GM18519 (cell line): ENCODE data around the gene EPHB2.

ENCODE experiments used
- ATAC-seq: cut with Tn5 transposase; IDR thresholded peaks from one replicate; pipeline ENCODE4 v1.9.1; 2021; ENCODE audit warnings: mild to moderate bottlenecking, moderate library complexity; ENCODE audit not compliant: unreplicated experiment, low FRiP score

EPHB2 gene

DNA sequence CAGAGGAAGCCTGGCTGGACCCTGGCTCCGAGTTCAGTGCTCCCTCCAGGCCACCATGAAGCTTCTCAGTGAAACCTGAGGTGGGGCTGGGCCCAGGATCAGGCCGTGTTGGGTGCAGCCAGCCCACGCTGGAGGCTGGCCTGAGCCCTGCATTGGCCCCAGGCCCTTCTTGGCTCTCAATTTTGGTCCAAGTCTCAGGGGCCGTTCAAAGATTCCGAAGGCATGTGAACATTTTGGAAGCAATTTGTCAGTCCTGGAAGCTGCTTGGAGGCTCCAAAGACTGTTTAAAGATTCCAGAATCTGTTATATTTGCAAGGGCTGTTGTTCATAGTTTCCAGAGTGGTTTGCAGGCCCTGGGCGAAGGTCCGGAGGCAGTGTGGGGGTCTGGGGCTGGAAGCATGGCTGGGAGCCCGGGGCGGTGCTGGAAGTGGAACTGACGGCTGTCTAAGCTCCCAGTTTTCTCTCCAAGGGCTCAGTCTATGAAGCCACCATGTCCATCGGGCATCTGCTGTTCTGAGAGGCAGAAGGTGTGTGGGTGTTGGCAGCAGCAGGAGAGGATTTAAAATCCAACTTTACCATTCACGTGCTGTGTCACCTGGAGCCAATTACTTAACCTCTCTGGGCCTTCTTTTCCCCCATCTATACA lies 104.9 kb downstream of the EPHB2 start:
- ATAC-seq = no peak

DNA sequence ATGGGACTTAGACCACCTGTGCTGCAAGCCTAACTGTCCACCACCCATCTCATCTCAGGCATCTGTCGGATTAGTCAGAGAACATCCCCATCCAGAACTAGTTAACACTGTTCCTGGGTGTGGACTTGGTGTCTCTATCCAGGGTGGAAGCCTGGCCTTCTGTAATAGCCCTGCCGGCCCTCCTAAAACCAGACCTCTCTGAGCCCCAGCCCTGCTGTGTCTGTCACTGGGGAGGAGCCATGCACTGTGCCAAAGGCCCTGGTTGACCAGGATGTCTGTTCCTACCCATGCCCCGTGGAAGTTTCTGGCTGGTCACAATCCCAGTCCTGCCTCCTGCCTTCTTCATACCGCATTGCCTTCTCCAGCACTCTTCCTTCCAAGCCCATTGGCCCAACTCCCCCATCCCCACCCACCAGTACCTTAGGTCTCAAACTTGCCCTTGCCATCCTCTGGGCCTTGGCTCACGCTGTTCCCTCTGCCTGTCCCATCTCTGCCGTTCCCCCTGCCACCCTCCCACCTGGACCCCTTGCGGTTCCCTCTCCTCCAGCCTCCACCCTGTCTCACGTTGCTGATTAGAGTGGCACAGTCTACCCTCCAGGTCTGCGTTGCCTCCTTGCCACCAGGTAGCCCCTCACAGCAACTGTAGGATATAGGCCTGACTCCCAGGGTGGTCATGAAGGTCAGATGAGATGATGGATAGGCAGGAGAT lies 105.6 kb downstream of the EPHB2 start:
- no peak for ATAC-seq

DNA sequence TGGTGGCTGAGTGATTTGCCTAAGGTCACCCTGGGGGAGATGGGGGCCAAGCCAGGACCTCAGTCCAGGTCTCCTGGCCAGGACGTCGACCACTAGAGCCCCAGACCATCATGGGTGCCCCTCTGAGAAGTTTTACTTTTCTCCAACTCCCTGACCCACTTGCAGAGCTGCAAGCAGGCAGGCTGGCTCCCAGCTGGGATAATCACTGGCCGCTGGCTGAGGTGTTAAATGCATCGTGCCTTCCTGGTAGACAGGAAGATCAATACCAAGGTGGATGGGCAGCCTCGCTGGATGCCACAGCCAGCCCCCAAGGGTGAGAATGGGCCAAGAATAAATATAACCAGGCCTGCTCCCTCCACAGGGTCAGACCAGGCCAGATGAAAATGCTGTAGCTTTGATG lies 106.2 kb downstream of the EPHB2 start:
- no peak for ATAC-seq

DNA sequence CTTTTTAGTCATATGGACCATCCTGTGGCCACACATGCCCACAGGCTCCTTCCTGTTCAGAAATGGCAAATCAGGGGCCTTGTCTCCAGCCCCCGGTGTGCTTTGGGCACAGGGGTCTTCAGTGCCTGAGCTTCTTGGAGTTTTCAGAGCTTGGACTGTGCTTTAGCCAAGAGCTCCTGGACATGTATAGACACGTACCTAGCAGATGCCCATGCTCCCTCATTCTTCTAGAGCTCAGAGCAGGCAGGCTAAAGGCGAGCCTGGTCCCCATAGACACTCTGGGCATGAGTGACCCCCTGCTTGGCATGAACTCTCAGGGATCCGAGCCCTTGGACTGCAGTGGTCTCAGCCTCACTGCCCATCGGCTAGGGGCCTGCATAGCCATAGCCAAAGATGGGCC lies 106.8 kb downstream of the EPHB2 start:
- no peak for ATAC-seq

DNA sequence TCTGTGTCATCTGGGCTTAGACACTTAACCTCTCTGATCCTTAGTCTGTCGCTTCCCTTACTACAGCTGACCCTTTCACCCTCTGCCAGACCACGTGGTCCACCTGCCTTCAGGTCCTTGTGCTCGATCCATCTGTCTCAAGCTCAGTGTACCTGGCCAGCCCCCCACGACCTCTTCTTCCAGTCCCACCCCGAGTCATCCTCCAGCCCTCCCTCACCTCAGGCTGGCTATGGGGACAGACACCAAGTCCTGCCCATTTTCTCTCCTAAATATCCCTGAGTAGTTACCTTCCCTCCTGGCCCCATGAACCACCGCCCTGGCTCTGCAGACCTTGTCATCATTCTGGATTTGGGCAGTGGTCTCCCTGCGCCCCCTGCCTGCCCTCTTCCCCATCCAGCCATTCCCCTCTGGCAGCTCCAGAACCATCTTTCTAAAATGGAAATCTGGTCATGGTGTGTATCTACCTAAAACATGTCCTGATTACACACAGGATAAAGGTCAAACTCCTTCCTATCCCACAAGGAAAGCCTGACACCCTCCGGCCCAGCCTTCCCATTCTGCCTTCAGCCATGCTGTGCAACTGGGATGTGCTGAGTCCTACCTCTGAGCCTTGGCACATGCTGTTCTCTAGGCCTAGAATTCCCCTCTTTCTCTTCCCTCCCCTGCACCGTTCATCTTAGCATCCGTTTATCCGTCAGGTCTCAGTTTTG lies 107.6 kb downstream of the EPHB2 start:
- no peak for ATAC-seq

DNA sequence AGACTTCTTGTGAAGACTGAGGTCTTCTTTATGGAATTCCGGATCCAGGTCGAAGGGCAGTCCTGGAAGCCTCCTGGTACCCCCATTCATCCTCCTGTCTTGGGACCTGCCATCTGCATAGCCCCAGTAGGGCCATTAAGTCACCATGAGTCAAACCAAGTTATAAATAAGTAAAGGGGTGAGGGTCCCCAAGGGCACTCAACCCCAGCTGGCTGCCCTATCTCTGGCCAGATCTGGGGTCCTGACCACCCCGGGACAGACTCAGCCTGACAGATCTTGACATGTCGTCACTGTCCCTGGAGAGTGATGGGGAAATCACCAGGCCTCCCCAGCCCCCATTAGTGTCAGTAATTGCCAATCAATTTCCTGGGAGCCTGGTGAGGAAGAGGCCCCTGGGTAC lies 108.7 kb downstream of the EPHB2 start:
- no peak for ATAC-seq

DNA sequence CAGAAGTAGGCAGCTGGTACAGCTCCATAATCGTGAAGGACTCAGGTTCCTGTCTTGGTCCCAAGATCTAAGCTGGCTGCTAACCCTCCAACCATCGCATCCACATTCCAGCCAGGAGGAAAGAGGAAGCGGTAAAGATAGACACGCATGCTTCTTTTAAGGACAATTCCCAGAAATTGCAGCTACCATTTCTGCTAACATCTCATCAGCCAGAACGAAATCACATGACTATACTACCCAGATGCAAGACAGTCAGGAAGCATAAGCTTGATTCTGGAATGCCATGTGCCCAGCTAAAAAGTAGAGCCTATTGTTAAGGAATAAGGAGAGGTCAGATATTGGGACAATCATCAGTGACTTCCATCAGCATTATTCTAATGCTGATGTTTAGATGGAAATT lies 110.4 kb downstream of the EPHB2 start:
- ATAC-seq = no peak

DNA sequence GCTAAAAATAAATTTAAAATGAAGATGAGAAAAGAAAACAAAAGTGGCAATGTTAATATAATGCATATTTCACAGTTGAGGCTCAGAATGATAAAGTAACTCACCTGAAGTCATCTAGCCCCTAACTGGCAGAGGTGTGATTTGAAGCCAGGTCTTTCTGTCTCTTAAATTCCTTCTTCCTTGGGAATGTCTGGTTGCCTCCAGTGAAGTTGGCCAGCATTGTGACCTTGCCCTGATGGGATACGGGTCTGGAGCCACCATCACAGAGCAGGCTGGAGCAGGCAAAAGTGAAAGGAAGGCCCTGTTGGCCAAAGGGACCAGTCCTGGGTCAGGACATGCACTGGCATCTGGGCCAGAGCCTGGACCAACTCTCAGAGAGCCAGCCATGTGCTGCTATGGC lies 111.7 kb downstream of the EPHB2 start:
- no peak for ATAC-seq

DNA sequence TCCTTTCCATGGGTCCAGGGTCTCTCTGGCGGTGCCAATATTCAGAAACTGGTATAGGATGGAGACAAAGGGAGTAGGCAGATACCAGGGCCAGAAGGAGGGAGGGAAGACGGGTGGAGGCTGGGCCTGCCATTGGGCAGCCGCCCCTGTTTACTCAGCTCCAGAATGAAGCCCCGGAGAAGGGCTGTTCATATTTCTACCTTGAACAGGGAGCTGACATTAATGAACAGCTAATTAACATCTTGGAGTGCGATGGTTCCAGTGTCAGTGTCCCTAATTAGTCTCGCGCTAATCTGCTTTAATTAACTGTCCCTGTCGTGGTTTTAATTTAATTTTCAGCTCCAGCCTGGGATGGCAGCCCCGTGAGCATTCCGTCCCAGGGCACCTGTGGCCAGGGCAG lies 113.8 kb downstream of the EPHB2 start:
- ATAC-seq = no peak

DNA sequence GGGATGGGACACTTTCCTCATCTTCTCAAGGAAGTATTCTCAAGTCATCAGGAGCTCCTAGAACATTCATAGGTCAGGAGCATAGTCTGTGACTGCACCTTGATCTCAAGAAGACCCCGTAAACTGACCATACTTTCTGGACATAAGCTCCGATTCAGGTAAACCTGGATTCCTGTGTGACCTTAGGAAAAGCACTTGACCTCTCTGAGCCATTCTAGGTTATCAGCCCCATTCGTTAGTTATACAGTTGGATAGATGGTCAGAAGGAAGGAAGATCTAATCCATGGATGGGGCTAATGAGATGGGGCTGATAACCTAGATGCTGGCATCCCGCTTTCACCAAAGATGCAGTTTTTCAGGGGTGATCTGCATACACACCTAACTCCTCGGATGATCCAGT lies 114.3 kb downstream of the EPHB2 start:
- no peak for ATAC-seq

DNA sequence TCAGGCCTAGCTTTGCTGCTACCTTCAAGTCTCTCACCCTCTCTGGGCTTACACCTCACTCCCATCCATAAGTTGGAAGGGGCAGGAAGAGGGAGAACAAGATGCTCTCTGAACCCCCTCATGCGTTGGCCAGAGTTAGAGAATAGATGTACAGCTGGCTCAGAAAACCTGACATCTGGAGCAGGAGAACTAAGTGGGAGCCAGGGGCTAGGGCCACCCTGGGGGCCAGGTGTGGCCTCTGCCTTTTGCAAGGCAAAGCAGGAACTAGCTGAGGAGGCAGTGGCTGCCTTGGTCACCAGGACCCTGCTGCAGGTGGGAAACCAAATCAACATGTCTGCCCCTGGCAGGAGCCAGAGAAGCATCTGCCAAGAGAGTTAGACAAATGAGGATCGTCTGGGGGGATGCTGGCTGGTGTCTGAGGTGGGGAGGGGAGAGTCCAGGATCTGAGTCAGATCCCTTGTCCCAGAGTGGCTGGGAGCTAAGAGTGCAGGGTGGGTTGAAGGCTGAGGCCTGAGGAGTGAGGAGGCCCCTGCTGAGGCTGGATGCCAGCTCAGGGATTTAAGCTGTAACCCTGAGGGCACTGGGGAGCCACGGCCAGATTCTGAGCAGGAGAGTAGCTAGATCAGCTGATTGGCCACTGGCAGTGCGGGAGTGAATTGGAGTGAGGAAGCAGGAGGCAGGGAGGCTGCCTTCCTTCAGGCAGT lies 115.0 kb downstream of the EPHB2 start:
- ATAC-seq = no peak

DNA sequence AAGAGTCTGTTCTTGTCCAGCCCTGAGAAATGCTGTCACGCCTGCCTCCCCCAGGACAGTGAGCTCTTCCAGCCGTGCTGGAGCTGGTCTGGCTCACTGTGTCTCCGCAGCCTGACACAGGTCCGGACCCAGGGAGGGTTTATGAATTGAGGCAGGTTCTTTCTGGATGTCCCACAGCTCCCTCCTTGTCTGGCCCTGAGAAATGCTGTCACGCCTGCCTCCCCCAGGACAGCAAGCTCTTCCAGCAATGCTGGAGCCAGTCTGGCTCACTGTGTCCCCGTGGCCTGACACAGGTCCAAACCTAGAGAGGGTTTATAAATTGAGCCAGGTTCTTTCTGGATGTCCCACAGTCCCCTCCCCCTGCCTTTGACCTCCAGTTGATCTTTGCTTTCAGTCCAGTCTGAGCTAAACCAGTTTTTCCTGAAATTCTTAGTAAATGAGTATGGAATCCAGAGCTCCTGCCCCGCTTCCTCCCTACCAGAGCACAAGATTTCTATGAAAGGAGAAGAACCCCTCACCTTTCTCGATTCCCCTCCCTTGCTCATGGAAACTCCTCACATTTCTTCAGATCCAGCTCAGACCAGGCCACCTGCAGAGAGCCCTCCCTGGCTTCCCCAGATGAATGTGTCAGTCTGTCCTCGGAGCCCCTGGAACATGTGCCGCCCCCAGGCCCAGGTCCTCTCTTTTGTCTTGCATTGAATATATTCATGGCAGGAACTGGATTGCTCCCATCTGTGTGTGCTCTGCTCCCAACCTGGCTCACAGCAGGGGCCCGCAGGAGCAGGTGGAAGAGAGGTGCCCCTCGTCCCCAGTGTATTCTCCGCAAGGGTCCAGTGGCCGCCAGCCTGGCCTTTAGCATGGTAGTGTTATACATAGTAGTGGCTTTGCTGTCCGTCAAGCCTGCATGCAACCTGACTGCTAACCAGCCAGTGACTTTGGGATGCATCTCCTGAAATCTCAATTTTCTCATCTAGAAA lies 116.3 kb downstream of the EPHB2 start:
- ATAC-seq = no peak

DNA sequence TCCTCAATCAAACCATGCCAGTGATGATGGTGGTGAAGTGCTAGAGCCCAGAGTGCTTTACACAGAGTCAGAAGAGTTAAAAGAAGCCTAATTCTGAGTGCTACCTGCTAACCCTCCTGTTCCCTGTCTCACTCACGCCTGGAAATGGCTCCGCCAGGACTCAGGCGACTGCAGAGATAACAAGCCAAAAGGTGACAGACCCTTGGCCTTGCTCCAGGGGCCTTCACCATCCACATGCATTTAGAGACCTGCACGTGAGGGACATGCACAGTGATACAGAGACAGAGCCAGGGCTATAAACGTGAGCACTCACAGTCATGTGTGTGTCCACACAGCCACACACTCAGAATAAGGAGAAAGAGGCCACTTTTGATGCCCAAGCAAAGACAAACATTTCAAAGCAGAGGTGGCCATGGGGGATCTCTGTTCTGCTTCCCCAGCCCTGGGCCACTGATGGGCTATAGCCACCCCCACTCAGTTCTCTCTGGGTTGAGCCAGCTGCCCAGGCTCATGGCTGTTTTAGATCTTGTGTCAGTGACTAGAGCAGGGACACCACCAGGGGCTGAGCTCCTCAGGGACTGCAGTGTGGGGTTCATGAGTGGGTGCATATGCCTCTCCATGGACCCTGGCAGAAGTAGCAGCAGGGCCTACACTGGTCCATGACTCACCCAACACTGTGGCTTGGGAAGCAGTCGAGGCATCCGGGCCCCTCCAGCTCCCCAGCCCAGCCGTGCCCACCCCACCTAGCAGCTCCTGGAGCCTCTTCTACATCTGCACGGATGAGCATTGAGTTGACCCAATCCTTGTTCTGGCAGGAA lies 117.2 kb downstream of the EPHB2 start:
- no peak for ATAC-seq

DNA sequence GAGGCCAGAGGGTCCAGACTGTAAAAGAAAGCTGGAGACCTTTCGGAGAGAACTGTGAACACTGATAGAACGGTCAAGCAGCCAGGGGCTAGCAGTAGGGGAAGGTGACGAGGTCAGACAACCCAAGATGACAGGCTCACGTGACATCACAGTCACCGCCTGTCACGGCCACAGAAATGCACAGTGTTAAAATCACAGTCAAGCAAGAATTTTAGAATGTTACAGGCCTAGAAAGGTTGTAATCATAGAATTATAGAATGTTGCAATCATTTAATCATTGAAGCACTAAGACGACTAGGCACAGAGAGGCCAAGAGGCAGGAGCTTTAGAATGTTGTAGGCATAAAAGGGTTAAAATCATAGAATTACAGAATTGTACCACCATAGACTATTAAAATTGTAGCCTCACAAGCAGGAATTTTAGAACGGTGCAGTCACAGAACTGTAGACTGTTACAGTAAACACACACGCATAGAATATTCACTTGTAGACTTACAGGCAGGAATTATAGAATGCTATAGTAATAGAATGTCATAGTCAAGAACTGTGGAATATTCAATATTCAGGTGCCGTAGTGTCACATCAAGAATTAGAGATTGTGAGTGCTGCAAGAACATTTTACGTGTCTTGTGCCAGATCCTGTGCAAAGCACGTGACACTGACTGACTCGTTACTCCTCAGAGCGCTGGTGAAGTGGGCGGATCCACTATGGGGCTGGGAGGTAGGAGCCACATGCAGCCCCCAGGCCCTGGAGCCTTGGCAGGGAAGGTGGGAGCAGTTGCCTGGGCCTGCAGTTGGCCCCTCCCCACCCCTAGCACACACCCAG lies 118.1 kb downstream of the EPHB2 start:
- no peak for ATAC-seq

DNA sequence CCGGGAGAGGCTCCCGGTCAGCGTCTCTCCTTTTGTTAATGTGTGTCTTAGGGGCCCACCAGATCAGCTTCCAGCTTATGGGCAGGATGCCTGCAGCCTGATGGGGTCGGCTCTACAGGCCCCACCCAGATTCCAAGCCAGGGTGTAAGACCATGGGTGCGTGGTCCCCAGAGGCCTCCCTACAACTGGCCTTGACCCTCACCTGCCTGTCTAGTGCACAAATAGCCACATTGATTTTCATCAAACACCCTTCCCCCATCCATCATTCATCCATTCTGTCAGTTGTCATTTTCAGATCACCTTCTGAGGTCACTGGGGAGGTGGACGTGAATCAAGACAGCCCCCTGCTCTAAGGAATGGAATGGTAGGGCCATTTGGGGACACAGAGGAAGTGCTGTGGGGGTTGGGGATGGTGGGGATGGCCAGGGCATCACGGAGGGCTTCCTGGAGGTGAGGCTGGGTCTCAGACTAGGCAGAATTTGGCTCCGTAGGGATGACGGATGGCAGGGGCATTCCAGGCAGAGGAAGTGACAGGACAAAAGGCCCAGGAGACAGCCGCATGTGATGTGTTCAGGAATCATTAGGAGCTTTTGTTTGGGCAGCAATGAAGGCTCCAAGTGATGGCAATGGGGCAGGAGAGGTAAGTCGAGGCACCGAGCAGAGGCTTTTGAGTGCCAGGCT lies 118.8 kb downstream of the EPHB2 start:
- ATAC-seq = no peak

DNA sequence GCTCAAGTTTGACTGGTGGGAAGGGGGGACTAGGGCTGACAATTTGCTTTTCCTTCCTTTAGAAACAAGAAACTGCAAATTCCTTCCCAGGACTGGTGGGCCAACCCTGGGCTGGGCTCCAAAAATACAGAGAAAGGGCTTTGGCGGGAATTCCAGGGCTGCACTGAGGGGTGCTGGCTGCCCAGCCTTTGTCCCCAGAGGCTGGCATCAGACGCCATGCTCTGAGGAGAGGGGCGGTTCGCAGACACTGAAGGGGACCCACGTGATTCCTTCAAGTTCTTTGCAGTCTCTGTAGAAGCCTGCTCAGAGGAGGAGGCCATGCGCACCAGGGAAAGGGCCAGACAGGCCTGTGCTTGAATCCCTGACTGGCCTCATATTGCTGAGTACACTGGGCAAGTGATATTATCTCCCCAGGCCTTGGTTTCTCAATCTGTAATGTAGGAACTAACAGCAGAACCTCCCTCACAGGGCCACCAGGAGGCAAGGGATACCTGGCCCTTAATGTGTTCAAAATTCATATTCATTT lies 119.5 kb downstream of the EPHB2 start:
- no peak for ATAC-seq

DNA sequence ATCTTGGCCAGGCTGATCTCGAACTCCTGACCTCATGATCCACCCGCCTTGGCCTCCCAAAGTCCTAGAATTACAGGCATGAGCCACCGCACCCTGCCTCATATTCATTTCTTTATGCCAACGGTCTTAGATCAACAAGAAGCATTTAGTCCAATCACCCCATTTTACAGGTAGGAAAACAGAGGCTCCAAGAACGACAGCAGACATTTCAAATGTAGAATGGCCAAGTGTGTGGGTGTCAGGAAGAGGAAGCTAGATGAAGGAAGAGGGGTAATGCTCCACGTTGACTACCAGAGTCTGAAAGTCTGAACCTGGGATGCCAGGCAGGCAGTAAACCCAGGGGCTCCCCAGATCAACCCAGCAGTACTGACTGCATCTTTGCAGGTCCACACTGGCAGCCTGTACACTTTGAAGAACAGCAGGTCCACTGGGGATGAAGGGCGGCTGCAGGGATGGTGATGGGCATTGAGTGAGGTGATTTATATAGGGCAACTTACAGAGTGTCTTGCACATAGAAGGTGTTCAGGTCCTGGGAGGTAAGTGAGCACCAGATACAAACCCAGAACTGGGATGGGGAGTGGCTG lies 120.2 kb downstream of the EPHB2 start:
- no peak for ATAC-seq
